GM18499 (cell line): Measurements from ENCODE around the gene XKR3.
"Not testable (repeated sequence)": the region's sequence is repeated elsewhere in the genome, so short reads cannot be mapped to it uniquely, and the experiment has no call there.

Experiments
- ATAC-seq: cut with Tn5 transposase; IDR thresholded peaks from one replicate; pipeline ENCODE4 v1.9.1; 2021; ENCODE audit warnings: moderate number of reproducible peaks; ENCODE audit not compliant: insufficient read depth, unreplicated experiment

The XKR3 gene

DNA sequence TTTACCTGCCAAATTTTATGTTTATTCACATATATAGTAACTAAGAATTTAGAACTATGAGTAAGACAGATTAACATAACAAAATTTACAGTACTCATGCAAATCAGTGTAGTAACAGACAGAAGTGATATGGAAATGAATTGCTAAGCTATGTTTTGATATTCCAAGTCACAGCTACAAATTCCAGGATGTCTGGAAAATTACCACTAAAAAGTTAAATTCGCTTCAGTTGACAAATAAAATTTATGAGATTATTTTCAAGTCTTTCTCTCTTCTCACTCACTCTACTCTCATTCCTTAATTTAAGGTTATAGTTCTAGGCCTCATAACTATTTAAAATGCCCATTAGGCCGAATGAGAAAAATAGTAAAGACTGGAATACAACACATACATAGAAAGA is 18.1 kb downstream of the XKR3 start:
- no peak for ATAC-seq

DNA sequence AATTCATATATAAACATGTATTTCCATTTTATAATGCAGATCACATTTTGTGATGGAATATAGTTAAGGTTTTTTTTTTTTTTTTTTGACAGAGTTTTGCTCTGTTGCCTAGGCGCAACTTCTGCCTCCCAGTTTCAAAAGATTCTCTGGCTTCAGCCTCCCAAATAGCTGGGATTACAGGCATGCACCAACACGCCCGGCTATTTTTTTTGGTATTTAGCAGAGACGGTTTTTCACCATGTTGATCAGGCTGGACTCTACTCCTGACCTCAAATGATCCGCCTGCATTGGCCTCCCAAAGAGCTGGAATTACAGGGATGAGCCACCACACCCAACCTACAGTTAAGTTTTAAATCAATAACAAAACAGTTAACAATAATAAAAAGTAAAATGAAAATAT is 18.8 kb downstream of the XKR3 start:
- ATAC-seq, result no peak

GRCh38 chr22:16804882-16805281 is 20.3 kb downstream of the XKR3 start:
- no peak for ATAC-seq

DNA sequence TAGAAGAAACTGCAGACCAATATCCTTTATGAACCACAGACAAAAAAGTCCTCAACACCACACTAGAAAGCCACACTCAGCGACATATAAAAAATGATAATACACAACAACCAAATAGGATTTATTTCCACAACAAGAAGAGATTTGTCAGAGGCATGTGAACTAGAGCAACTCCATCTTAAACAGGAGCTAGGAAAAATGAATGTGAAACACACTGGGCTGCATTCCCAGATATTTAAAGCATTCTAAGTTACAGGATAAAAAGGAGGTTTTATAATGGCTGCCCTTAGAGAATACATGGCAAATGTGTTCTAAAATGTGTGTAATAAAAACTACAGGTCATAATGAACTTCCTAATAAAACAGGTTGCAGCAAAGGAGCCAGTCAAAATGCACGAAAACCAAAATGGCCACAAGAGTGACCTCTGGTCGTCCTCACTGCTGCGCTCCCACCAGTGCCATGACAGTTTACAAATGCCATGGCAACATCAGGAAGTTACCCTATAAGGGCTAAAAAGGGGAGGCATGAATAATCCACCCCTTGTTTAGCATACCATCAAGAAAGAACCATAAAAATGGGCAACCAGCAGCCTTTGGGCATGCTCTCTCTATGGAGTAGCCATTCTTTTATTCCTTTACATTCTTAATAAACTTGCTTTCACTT is 21.8 kb downstream of the XKR3 start:
- no peak for ATAC-seq

GRCh38 chr22:16801571-16801970 is 23.6 kb downstream of the XKR3 start:
- no peak for ATAC-seq

DNA sequence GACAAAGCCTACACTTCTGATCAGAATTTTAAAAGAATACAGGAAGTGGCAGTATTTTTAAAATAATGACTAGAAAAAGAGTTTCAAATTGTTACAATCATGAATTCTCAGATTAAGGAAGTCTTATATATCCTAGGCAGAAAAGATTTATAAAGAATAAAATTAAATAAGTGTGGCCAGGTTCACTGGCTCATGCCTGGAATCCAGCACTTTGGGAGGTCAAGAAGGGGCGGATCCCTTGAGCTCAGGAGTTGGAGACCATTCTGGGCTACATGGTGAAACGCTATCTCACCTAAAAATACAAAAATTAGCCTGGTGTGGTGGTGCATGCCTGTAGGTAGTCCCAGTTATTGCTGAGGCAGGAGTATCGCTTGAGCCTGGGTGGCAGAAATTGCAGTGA is 24.1 kb downstream of the XKR3 start:
- no peak for ATAC-seq

- ATAC-seq, result no peak
Measured at GRCh38 chr22:16800358-16800757, 24.9 kb downstream of the XKR3 start.

DNA sequence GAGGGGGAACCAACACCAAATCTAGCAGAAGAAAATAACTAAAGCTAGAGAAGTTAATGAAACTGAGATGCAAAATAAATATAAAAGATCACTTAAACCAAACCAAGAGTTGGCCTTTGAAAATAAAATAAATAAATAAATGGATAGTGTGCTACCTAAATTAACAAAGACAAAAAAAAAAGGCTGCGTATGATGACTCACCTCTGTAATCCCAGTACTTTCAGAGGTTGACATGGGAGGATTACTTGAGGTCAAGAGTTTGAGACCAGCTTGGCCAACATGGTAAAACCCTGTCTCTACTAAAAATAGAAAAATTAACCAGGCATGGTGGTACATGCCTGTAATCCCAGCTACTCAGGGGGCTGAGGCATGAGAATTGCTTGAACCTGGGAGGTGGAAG is 29.7 kb downstream of the XKR3 start:
- ATAC-seq, result not testable (repeated sequence)

GRCh38 chr22:16793831-16794230 is 31.4 kb downstream of the XKR3 start:
- ATAC-seq, result no peak

- no peak for ATAC-seq
Measured at GRCh38 chr22:16789860-16790493, 35.2 kb downstream of the XKR3 start.

DNA sequence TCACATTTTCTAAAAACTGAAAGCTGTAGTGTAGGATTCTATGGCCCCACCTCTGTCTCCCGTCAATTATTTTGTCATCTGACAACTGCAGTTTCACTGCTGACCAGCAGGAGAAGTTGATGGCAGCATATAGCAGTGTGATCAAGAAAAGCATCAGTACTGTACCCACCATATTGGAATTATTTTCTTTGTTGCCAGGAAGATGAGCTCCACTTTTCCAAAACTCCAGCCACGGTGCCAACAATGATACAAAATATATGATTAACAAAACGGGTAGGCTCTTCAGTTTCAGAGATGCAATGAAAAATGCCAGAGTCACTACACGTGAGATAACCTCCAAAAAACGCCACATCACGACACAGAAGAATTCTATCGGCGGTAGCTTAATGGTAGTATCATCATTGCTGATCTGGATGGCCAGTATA is 41.3 kb downstream of the XKR3 start:
- ATAC-seq, result no peak

DNA sequence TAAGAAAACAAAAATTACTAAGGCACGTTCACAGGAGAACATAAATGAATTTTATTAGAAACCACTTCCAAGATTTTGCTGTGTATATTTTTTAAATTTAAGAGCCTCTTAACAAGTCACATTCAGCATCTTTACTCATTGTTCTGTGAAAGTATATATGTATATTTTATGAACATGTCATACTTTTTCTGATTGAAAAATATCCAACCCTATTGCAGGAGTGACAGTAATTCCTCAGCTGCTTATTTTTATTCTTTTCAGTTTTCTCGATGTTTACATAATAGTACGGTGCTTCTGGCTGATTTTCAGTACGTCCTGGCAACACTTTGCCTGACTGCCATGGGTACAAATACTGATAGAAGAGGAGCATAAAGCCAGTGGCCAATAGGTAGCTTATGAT is 41.8 kb downstream of the XKR3 start:
- no peak for ATAC-seq

- no peak for ATAC-seq
Measured at GRCh38 chr22:16781764-16782329, 43.4 kb downstream of the XKR3 start.

DNA sequence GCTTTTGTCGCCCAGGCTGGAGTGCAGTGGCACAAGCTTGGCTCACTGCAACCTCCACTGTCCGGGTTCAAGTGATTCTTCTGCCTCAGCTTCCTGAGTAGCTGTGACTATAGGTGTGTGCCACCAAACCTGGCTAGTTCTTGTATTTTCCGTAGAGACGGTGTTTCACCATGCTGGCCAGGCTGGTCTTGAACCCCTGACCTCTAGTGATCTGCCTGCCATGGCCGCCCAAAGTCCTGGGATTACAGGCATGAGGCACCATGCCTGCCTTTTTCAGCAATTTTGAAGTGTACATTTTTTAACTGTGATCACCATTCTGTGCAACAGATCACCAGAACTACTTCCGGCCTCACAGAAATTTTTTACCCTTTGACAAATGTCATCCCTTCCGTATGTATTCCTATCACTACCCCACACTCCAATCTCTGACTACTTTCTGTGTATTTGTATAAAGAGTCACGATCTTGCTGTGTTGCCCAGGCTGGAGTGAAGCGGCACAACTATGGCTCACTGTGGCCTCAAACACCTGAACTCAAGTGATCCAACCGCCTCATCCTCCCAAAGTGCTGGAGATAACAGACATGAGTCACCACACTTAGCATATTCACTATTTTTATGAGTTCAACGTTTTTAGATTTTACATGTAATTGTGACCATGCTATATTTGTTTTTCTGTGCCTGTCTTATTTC is 44.0 kb downstream of the XKR3 start:
- no peak for ATAC-seq

GRCh38 chr22:16777284-16777924 is 47.8 kb downstream of the XKR3 start:
- ATAC-seq, result no peak

DNA sequence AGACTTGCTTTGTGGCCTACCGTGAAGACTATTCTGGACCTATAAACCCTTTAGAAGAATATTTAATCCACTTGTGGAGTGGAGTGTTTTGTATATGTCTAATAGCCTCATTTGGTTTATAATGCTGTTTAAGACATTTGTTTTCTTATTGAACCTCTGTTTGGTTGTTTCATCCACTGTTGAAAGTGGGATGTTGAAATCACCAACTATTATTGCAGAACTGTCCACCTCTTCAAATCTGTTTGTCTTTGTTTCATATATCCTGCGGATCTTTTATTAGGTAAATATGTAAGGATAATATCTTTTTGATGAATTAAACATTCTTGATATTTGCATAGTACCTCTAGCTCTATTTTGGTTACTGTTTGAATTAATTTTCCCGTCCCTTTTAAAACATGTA is 49.1 kb downstream of the XKR3 start:
- no peak for ATAC-seq

DNA sequence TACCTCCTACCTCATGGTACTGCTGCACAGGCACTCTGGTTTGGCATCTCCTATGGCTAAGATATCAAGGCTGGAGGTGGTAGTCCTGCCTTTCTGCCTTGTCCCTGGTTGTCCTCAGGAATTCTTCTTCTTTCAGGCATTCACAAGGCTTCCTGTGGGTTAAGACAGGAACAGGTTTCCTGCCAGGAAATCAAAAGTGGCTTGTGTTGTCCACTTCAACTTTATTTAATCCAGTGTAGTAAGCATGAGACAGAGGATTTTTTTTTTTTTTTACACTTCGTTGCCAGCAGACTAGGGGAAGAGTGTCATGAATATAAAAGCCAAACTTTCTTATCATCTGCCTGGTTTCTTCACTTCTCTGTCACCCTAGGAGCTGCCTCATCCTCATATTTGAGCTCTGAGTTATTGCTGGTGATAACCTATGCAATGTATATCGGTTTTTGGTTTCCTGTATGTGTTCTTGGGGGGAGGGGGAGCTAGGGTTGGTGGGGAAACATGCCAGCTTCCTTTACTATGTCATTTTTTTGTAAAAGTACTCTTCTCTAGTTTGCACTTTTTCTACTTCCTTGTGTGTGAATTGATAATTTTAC is 50.2 kb downstream of the XKR3 start:
- ATAC-seq, result no peak

DNA sequence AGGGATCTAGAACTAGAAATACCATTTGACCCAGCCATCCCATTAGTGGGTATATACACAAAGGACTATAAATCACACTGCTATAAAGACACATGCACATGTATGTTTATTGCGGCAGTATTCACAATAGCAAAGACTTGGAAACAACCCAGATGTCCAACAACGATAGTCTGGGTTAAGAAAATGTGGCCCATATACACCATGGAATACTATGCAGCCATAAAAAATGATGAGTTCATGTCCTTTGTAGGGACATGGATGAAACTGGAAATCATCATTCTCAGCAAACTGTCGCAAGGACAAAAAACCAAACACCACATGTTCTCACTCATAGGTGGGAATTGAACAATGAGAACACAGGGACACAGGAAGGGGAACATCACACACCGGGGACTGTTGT is 53.6 kb downstream of the XKR3 start:
- not testable (repeated sequence) for ATAC-seq

DNA sequence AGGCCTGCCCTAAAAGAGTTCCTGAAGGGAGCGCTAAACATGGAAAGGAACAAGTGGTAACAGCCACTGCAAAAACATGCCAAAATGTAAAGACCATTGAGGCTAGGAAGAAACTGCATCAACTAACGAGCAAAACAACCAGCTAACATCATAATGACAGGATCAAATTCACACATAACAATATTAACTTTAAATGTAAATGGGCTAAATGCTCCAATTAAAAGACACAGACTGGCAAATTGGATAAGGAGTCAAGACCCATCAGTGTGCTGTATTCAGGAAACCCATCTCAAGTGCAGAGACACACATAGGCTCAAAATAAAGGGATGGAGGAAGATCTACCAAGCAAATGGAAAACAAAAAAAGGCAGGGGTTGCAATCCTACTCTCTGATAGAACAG is 57.3 kb downstream of the XKR3 start:
- not testable (repeated sequence) for ATAC-seq

- ATAC-seq, result not testable (repeated sequence)
Measured at GRCh38 chr22:16762224-16762623, 63.0 kb downstream of the XKR3 start.
